Gastroesophageal sphincter (tissue), 3 donors: Measurements from ENCODE around the gene NDUFA5.

Experiments
- EP300 ChIP-seq: sonication (generic); formaldehyde crosslinking; IDR thresholded peaks from one replicate; pipeline ENCODE4 v1.6.1; 2017; ENCODE audit warnings: antibody characterized with exemption, mild to moderate bottlenecking
- POLR2A ChIP-seq, 2 donors: fragments of 450-650 bp; IDR thresholded peaks; one replicate each; pipeline ENCODE4 v1.6.1; 2017; ENCODE audit warnings: antibody characterized with exemption in 2 of 2, mild to moderate bottlenecking in 2 of 2, moderate library complexity in 1 of 2
- TF ChIP-seq, protein P1 (sequence below), 4 experiments: fragments of 200-600 bp in 2 of 4; fragments of 450-650 bp in 2 of 4; sonication (generic) in 1 of 4; IDR thresholded peaks; one replicate each; pipeline ENCODE4 v1.5.1; 2017 to 2019; ENCODE audit warnings: antibody characterized with exemption in 4 of 4, mild to moderate bottlenecking in 2 of 4, moderate library complexity in 2 of 4

- TF ChIP-seq, protein P1, sequence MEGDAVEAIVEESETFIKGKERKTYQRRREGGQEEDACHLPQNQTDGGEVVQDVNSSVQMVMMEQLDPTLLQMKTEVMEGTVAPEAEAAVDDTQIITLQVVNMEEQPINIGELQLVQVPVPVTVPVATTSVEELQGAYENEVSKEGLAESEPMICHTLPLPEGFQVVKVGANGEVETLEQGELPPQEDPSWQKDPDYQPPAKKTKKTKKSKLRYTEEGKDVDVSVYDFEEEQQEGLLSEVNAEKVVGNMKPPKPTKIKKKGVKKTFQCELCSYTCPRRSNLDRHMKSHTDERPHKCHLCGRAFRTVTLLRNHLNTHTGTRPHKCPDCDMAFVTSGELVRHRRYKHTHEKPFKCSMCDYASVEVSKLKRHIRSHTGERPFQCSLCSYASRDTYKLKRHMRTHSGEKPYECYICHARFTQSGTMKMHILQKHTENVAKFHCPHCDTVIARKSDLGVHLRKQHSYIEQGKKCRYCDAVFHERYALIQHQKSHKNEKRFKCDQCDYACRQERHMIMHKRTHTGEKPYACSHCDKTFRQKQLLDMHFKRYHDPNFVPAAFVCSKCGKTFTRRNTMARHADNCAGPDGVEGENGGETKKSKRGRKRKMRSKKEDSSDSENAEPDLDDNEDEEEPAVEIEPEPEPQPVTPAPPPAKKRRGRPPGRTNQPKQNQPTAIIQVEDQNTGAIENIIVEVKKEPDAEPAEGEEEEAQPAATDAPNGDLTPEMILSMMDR (IDR thresholded peaks at IDR 0.05) = no peak
- TF ChIP-seq EP300 (no peak), POLR2A (IDR thresholded peaks at IDR 0.05) (no peak)
These were observed 15.7 kb upstream of the NDUFA5 start for GRCh38 chr7:123573341-123573740.
